Breast epithelium (tissue), 3 donors: ENCODE results near the gene NRXN3.

Source experiments
- POLR2A ChIP-seq: fragments of 450-650 bp; IDR thresholded peaks from one replicate; pipeline ENCODE4 v1.6.1; 2016; ENCODE audit warnings: antibody characterized with exemption, mild to moderate bottlenecking, moderate library complexity
- POLR2AphosphoS5 ChIP-seq, 3 donors: sonication (generic); formaldehyde crosslinking; IDR thresholded peaks; one replicate each; pipeline ENCODE4 v1.6.1; 2017; ENCODE audit warnings: antibody characterized with exemption in 3 of 3
- TF ChIP-seq, protein P1 (sequence below), 3 donors: fragments of 450-650 bp; IDR thresholded peaks; one replicate each; pipeline ENCODE4 v1.5.1; 2016 to 2017; ENCODE audit warnings: antibody characterized with exemption in 3 of 3, mild to moderate bottlenecking in 3 of 3, moderate library complexity in 3 of 3

DNA sequence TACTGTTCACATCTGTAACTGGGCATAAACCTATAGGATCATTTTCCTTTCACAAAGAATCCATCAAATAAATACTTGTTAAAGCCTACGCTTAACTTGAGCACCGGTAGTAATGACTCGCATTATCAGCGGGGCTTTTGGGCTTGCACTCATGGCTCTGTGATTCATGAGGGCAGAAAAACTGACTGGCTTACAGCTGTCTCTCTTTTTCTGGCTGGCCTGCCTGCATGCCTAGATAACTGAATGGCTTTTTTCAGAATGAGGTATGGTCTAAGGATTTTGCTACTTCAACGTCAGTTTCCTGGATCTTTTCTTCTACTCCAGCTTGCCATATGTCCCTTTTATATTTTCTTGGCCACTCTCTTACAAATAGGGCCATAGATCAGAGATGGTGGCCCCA is 531.1 kb downstream of the NRXN3 start:
- TF ChIP-seq, protein P1, sequence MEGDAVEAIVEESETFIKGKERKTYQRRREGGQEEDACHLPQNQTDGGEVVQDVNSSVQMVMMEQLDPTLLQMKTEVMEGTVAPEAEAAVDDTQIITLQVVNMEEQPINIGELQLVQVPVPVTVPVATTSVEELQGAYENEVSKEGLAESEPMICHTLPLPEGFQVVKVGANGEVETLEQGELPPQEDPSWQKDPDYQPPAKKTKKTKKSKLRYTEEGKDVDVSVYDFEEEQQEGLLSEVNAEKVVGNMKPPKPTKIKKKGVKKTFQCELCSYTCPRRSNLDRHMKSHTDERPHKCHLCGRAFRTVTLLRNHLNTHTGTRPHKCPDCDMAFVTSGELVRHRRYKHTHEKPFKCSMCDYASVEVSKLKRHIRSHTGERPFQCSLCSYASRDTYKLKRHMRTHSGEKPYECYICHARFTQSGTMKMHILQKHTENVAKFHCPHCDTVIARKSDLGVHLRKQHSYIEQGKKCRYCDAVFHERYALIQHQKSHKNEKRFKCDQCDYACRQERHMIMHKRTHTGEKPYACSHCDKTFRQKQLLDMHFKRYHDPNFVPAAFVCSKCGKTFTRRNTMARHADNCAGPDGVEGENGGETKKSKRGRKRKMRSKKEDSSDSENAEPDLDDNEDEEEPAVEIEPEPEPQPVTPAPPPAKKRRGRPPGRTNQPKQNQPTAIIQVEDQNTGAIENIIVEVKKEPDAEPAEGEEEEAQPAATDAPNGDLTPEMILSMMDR (IDR thresholded peaks at IDR 0.05) = no peak
- TF ChIP-seq POLR2AphosphoS5 (IDR thresholded peaks at IDR 0.05) (no peak), POLR2A (no peak)
